H1 (cell line): ENCODE data around the gene CELSR1. TPM values are rescaled to one million over a fixed set of nuclear protein-coding genes. Genes with fewer than 3 reads are reported as not detected.

Source experiments
- CTCF ChIA-PET: fragments of 300-600 bp; sonication (Branson Sonifier 250); formaldehyde crosslinking; loops from one replicate; lab custom pipeline; 2021; ENCODE audit not compliant: partially characterized antibody; lab: Charles Lee
- POLR2A ChIA-PET: fragments of 300-600 bp; sonication (Branson Sonifier 250); formaldehyde crosslinking; loops from one replicate; lab custom pipeline; 2021; ENCODE audit warnings: inconsistent platforms; ENCODE audit not compliant: partially characterized antibody; lab: Charles Lee
- DNase-seq, 2 experiments: peaks; one replicate each; pipeline versions ENCODE4 v3.0.0 to v3.0.0-alpha.2; 2010 to 2022; ENCODE audit warnings: low spot score in 2 of 2, low read depth in 1 of 2, mixed read lengths in 1 of 2
- FAIRE-seq: peaks from 2 replicates; lab custom pipeline; 2011; peaks lifted over from hg19 to GRCh38; lab: Jason Lieb, UNC
- H2AFZ ChIP-seq: 2 replicates; pipeline ENCODE4 v1.8.1; 2012; ENCODE audit warnings: low read length, inconsistent platforms
- H2AK5ac ChIP-seq: 2 replicates; pipeline ENCODE4 v1.6.1; 2013; ENCODE audit warnings: low read depth, low read length
- H2BK120ac ChIP-seq: replicated peaks from 2 replicates; pipeline ENCODE3; 2013; ENCODE audit warnings: low read depth, low read length, inconsistent platforms
- H2BK12ac ChIP-seq: 2 replicates; pipeline ENCODE4 v1.6.1; 2013; ENCODE audit warnings: low read depth, low read length
- H2BK15ac ChIP-seq: 2 replicates; pipeline ENCODE4 v1.6.1; 2013; ENCODE audit warnings: low read length
- H2BK20ac ChIP-seq: 2 replicates; pipeline ENCODE4 v1.6.1; 2013; ENCODE audit warnings: low read length
- H2BK5ac ChIP-seq: 2 replicates; pipeline ENCODE4 v1.6.1; 2013; ENCODE audit warnings: low read depth, low read length
- H3K14ac ChIP-seq: 2 replicates; pipeline ENCODE4 v1.6.1; 2013; ENCODE audit warnings: inconsistent platforms; ENCODE audit not compliant: insufficient read length
- H3K18ac ChIP-seq: 2 replicates; pipeline ENCODE4 v1.6.1; 2013; ENCODE audit warnings: low read length; ENCODE audit errors: extremely low read depth
- H3K23ac ChIP-seq: 2 replicates; pipeline ENCODE4 v1.6.1; 2013; ENCODE audit warnings: inconsistent platforms; ENCODE audit not compliant: insufficient read length
- H3K23me2 ChIP-seq: 2 replicates; pipeline ENCODE4 v1.6.1; 2013; ENCODE audit warnings: low read depth, low read length
- H3K27ac ChIP-seq: 2 replicates; pipeline ENCODE4 v1.6.1; 2011; ENCODE audit warnings: low read depth, low read length, inconsistent platforms
- H3K27me3 ChIP-seq, 4 experiments: replicated peaks in 1 of 4; 1 replicate in 1 of 4; 2 replicates in 3 of 4; pipeline versions ENCODE4 v1.6.1 to v1.8.1; 2011 to 2013; ENCODE audit warnings: low read length in 3 of 4, mild to moderate bottlenecking in 3 of 4, inconsistent platforms in 2 of 4, mixed read lengths in 2 of 4, moderate library complexity in 1 of 4; ENCODE audit not compliant: control insufficient read depth in 3 of 4, insufficient read depth in 3 of 4; ENCODE audit errors: extremely low read depth in 1 of 4
- H3K36me3 ChIP-seq, 4 experiments: 2 replicates each; pipeline versions ENCODE4 v1.6.1 to v1.8.1; 2011 to 2013; ENCODE audit warnings: mild to moderate bottlenecking in 4 of 4, low read length in 3 of 4, moderate library complexity in 2 of 4, control low read depth in 1 of 4, inconsistent platforms in 1 of 4; ENCODE audit not compliant: insufficient read depth in 4 of 4, control insufficient read depth in 2 of 4
- H3K4ac ChIP-seq: replicated peaks from 2 replicates; pipeline ENCODE3; 2013; ENCODE audit warnings: low read length, low read depth, mixed read lengths, inconsistent platforms; ENCODE audit not compliant: insufficient read length
- H3K4me1 ChIP-seq, 4 experiments: replicated peaks in 1 of 4; 1 replicate in 1 of 4; 2 replicates in 3 of 4; pipeline versions ENCODE4 v1.6.1 to v1.8.1; 2011 to 2013; ENCODE audit warnings: low read length in 3 of 4, inconsistent platforms in 2 of 4, mixed read lengths in 1 of 4; ENCODE audit not compliant: insufficient read depth in 4 of 4, control insufficient read depth in 3 of 4
- H3K4me2 ChIP-seq, 2 experiments: 2 replicates each; pipeline versions ENCODE4 v1.6.1 to v1.8.1; 2011 to 2013; ENCODE audit warnings: low read depth in 2 of 2, low read length in 2 of 2, control low read depth in 1 of 2, inconsistent platforms in 1 of 2, mild to moderate bottlenecking in 1 of 2; ENCODE audit not compliant: insufficient read depth in 1 of 2
- H3K4me3 ChIP-seq, 4 experiments: fragments of 200-600, 300-600 bp in 1 of 4; sonication (generic), shearing (Covaris generic), sonication (Bioruptor Twin) in 1 of 4; 2 replicates each; pipeline versions ENCODE4 v1.5.1 to v1.8.1; 2011 to 2016; ENCODE audit warnings: low read length in 4 of 4, low read depth in 3 of 4, control low read depth in 2 of 4, inconsistent platforms in 2 of 4, mild to moderate bottlenecking in 2 of 4, mixed read lengths in 1 of 4, moderate library complexity in 1 of 4; ENCODE audit not compliant: insufficient read depth in 2 of 4; ENCODE audit errors: extremely low read depth in 1 of 4
- H3K56ac ChIP-seq: replicated peaks from 2 replicates; pipeline ENCODE3; 2013; ENCODE audit warnings: low read depth, mild to moderate bottlenecking, mixed read lengths, low read length, inconsistent platforms; ENCODE audit not compliant: insufficient read length
- H3K79me1 ChIP-seq: 2 replicates; pipeline ENCODE4 v1.6.1; 2013; ENCODE audit warnings: low read depth, low read length, control low read depth
- H3K79me2 ChIP-seq, 2 experiments: 2 replicates each; pipeline versions ENCODE4 v1.6.1 to v1.8.1; 2012 to 2013; ENCODE audit warnings: low read length in 2 of 2, mild to moderate bottlenecking in 2 of 2, inconsistent platforms in 1 of 2; ENCODE audit not compliant: insufficient read depth in 2 of 2, control insufficient read depth in 1 of 2
- H3K9ac ChIP-seq, 4 experiments: replicated peaks in 1 of 4; 1 replicate in 1 of 4; 2 replicates in 3 of 4; pipeline versions ENCODE4 v1.6.1 to v1.8.1; 2011 to 2013; ENCODE audit warnings: low read depth in 3 of 4, low read length in 3 of 4, control low read depth in 2 of 4, mild to moderate bottlenecking in 2 of 4, moderate library complexity in 2 of 4, inconsistent platforms in 1 of 4; ENCODE audit errors: extremely low read depth in 1 of 4
- H3K9me3 ChIP-seq, 2 experiments: 2 replicates each; pipeline versions ENCODE4 v1.6.1 to v1.8.1; 2012 to 2013; ENCODE audit warnings: mild to moderate bottlenecking in 2 of 2, moderate library complexity in 2 of 2, control low read depth in 1 of 2, inconsistent platforms in 1 of 2, low read depth in 1 of 2, low read length in 1 of 2, mixed read lengths in 1 of 2; ENCODE audit not compliant: insufficient read depth in 2 of 2
- H4K20me1 ChIP-seq, 2 experiments: replicated peaks in 1 of 2; 2 replicates each; pipeline versions ENCODE3 to v1.8.1; 2011 to 2013; ENCODE audit warnings: inconsistent platforms in 2 of 2, low read length in 2 of 2, mild to moderate bottlenecking in 1 of 2; ENCODE audit not compliant: insufficient read depth in 2 of 2, control insufficient read depth in 1 of 2
- H4K5ac ChIP-seq: 2 replicates; pipeline ENCODE4 v1.6.1; 2013; ENCODE audit warnings: low read length, low read depth, mixed read lengths, inconsistent platforms; ENCODE audit not compliant: insufficient read length
- H4K8ac ChIP-seq: 2 replicates; pipeline ENCODE4 v1.8.0; 2013; ENCODE audit warnings: mild to moderate bottlenecking, moderate library complexity, low read length, inconsistent platforms; ENCODE audit not compliant: insufficient read depth; ENCODE audit errors: extremely low read depth
- H4K91ac ChIP-seq: replicated peaks from 2 replicates; pipeline ENCODE3; 2013; ENCODE audit warnings: low read length, mixed read lengths, inconsistent platforms; ENCODE audit not compliant: insufficient read length
- BCL11A ChIP-seq, 2 experiments: IDR thresholded peaks; one replicate each; pipeline ENCODE4 v1.6.1; 2011; ENCODE audit warnings: low read depth in 2 of 2, low read length in 2 of 2, mild to moderate bottlenecking in 2 of 2
- CREB1 ChIP-seq: IDR thresholded peaks from 2 replicates; pipeline ENCODE4 v1.6.1; 2012; ENCODE audit warnings: inconsistent platforms
- EP300 ChIP-seq, 2 experiments: IDR thresholded peaks; 1 replicate in 1 of 2; 2 replicates in 1 of 2; pipeline ENCODE4 v1.6.1; 2011 to 2012; ENCODE audit warnings: low read depth in 2 of 2, low read length in 2 of 2, mild to moderate bottlenecking in 2 of 2, borderline replicate concordance in 1 of 2, inconsistent platforms in 1 of 2, moderate library complexity in 1 of 2
- HDAC6 ChIP-seq: IDR thresholded peaks from one replicate; pipeline ENCODE4 v1.7.1; 2012; ENCODE audit warnings: low read depth, mild to moderate bottlenecking, inconsistent platforms, low read length, moderate library complexity
- JUN ChIP-seq: IDR thresholded peaks from 2 replicates; pipeline ENCODE4 v1.6.1; 2011; ENCODE audit warnings: low read depth, mild to moderate bottlenecking, improper control_type of control experiment, low read length
- KDM1A ChIP-seq: fragments of 200-600, 300-600 bp; sonication (generic); IDR thresholded peaks from 2 replicates; pipeline ENCODE4 v1.7.1; 2016; ENCODE audit warnings: mild to moderate bottlenecking, low read length, borderline replicate concordance
- POLR2AphosphoS5 ChIP-seq: IDR thresholded peaks from 2 replicates; pipeline ENCODE4 v1.6.1; 2011; ENCODE audit warnings: low read depth, low read length
- SIRT6 ChIP-seq: IDR thresholded peaks from one replicate; pipeline ENCODE4 v1.7.1; 2012; ENCODE audit warnings: low read length, inconsistent platforms
- SUZ12 ChIP-seq: fragments of 200-600 bp; sonication (generic); IDR thresholded peaks from 2 replicates; pipeline ENCODE4 v1.6.1; 2012; ENCODE audit warnings: mild to moderate bottlenecking, inconsistent platforms, low read length, moderate library complexity, mixed read lengths
- TBP ChIP-seq: IDR thresholded peaks from 2 replicates; pipeline ENCODE4 v1.6.1; 2011; ENCODE audit warnings: low read depth, low read length, improper control_type of control experiment
- TEAD4 ChIP-seq: IDR thresholded peaks from 2 replicates; pipeline ENCODE4 v1.6.1; 2012; ENCODE audit warnings: low read depth, low read length, inconsistent platforms, mixed read lengths
- USF2 ChIP-seq: IDR thresholded peaks from 2 replicates; pipeline ENCODE4 v1.6.1; 2011; ENCODE audit warnings: low read length, improper control_type of control experiment
- YY1 ChIP-seq: IDR thresholded peaks from 2 replicates; pipeline ENCODE4 v1.6.1; 2011; ENCODE audit warnings: low read depth, mild to moderate bottlenecking, low read length
- WGBS, 2 experiments: shearing (Covaris generic) in 1 of 2; methylation state at CpG; one replicate each; pipeline versions ENCODE4 v1.1.6 to v1.1.7; 2013 to 2015; ENCODE audit warnings: low lambda C conversion rate in 2 of 2, mixed read lengths in 2 of 2, inconsistent platforms in 1 of 2, low coverage in 1 of 2, missing lambda C conversion rate in 1 of 2; ENCODE audit not compliant: insufficient replicate concordance in 2 of 2, insufficient coverage in 1 of 2, insufficient read length in 1 of 2; ENCODE audit errors: extremely low coverage in 1 of 2, missing lambda C conversion rate in 1 of 2; 5-methylcytosine and 5-hydroxymethylcytosine counted together
- polyA plus RNA-seq, 7 experiments: library from polyadenylated mRNA; depleted of rRNA in 3 of 7; stranded (reverse) in 5 of 7; unstranded in 2 of 7; fragments of >200 nt in 5 of 7; fragments of 200-250 nt in 2 of 7; gene quantifications; 1 replicate in 5 of 7; 2 replicates in 1 of 7; 4 replicates in 1 of 7; pipeline versions ENCODE4 v1.2.1 to v1.2.3, GENCODE V29; 2011 to 2013; ENCODE audit warnings: missing spikeins in 2 of 7, mixed read lengths in 2 of 7
- total RNA-seq: library from RNA; stranded (reverse); fragmentation: NEBNext Ultra II Directional; extraction: Animal tissue kit (Norgen Biotek cat#: 25700); gene quantifications from 2 replicates; pipeline ENCODE4 v1.2.1, GENCODE V29; 2021

Gene CELSR1
- total and polyA plus RNA-seq, 2 of the 8 experiments (the other 6 are each of a cell fraction or from before 2014, with no cell fraction given), result 9.0 to 12.4 TPM

- no peaks in the 10 kb centered on the region for H3K27me3 ChIP-seq
- POLR2A ChIA-PET, result no interaction called here
- TF ChIP-seq KDM1A (no peak), SUZ12 (no peak), POLR2AphosphoS5 (no peak), TBP (no peak), JUN (no peak), SIRT6 (no peak), EP300 (IDR thresholded peaks at IDR 0.05; ENCODE audit: borderline replicate concordance in 1 of 2, low read depth in 2 of 2, low read length in 2 of 2) (no peak), HDAC6 (no peak), USF2 (no peak), TEAD4 (no peak), CREB1 (no peak), BCL11A (IDR thresholded peaks at IDR 0.05; ENCODE audit: low read depth in 2 of 2, low read length in 2 of 2) (no peak), YY1 (no peak)
Observed at GRCh38 chr22:46484861-46485595, 52.4 kb downstream of the CELSR1 start.

More at GRCh38 chr22:46484861-46485595, 52.4 kb downstream of the CELSR1 start:
- no peak overlapping the region for H3K4me2 ChIP-seq
- H2BK120ac ChIP-seq, result no peak overlapping the region
- H3K9me3 ChIP-seq, result peaks cover 3 to 4% of the 10 kb centered on the region in 2 experiments; a peak in 2 of 4 replicates
- no peak overlapping the region for H2BK5ac ChIP-seq
- no peak overlapping the region for H3K23ac ChIP-seq
- CTCF ChIA-PET, result interaction anchor here (0.8 to 1.7 kb wide), 7 partner anchors 11 to 129 kb away, joined by 3 to 7 read pairs (median 3); no protein-coding TSS in a partner anchor
- no peak overlapping the region for H4K5ac ChIP-seq
- no peaks in the 10 kb centered on the region for H3K79me2 ChIP-seq
- DNase-seq, result no peak
- H3K18ac ChIP-seq, result no peak overlapping the region
- no peak overlapping the region for H2AK5ac ChIP-seq
- no peak overlapping the region for H2BK15ac ChIP-seq
- H2BK12ac ChIP-seq, result no peak overlapping the region
- no peaks in the 10 kb centered on the region; the same call in 1 of the 2 replicates for H3K79me1 ChIP-seq
- no peak for FAIRE-seq
- H4K8ac ChIP-seq, result no peak overlapping the region
- H2BK20ac ChIP-seq, result no peak overlapping the region
- no peak overlapping the region for H3K9ac ChIP-seq
- H3K56ac ChIP-seq, result no peak overlapping the region
- H4K20me1 ChIP-seq, result peaks cover 1 to 6% of the 10 kb centered on the region in 2 experiments
- H4K91ac ChIP-seq, result no peak overlapping the region
- no peaks in the 10 kb centered on the region for H3K36me3 ChIP-seq
- no peak overlapping the region for H3K4ac ChIP-seq
- H3K4me3 ChIP-seq, result no peak overlapping the region
- H3K4me1 ChIP-seq, result peaks cover 0 to 9% (median 2%) of the 10 kb centered on the region in 4 experiments; a peak in 5 of 7 replicates
- no peak overlapping the region for H3K14ac ChIP-seq
- no peak overlapping the region for H2AFZ ChIP-seq
- WGBS, 2 experiments, result 74% methylated on average over 15 of the region's 15 CpGs; no CpG with 5 or more reads in 1 of the 2 experiments
- no peak overlapping the region for H3K27ac ChIP-seq
- 0 out of 2 replicates have a peak, but pooled peaks cover 1% of the 10 kb centered on the region for H3K23me2 ChIP-seq
